Activated CD8-positive, alpha-beta memory T cell treated with anti-CD3 and anti-CD28 coated beads, Interleukin-2, amount 50 U/mL, for 48 hours (primary cell): ENCODE results near the gene SLC35E4.
"Not testable (repeated sequence)": the region's sequence is repeated elsewhere in the genome, so short reads cannot be mapped to it uniquely, and the experiment has no call there.

Experiments used
- DNase-seq: peaks from one replicate; pipeline ENCODE4 v3.0.0-alpha.2; 2020

SLC35E4 gene

DNA sequence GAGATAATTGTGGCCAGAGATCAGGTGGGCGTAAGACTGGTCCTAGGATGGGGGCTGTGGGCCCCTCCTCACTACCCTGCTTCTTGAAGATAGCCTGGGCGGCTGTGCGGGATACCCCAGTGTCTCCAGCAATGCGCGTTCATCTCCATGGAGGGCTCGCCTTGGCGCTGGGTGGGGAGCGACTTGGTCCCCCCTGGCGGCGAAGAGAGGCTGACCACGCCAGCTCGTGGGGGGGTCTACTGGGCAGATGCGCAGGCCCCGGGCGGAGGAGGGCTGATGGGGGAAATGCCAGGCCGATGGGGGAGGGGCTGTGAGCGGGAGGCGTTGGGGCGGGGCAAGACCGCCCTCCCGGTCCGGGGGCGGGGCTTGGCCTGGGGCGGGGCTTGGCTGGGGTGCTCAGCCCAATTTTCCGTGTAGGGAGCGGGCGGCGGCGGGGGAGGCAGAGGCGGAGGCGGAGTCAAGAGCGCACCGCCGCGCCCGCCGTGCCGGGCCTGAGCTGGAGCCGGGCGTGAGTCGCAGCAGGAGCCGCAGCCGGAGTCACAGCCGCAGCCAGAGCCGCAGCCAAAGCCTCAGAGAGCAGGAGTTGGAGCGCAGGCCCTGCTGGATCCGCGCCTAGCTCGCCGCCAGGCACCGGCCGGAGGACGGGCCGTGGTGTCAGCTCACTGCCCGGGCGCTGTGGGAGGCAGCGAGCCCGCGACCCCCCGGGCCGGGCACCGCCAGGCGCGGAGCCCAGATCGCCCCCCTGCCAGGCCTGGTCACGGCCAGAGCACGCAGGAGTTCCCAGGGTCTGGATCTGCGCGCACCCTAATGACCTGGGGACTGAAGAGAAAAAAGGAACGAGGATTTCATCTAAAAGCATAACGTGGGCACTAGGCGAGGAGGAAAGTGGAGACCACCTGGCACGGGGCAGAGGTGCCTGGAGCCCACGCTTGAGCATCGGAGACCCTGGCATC lies at the start of gene SLC35E4:
Gene SLC35E4 (plus strand): TSS at position 509 of the 953 bp plus-strand sequence. CDS start 670 bp downstream, outside the sequence.
- DNase-seq: peak; percentile 99

DNA sequence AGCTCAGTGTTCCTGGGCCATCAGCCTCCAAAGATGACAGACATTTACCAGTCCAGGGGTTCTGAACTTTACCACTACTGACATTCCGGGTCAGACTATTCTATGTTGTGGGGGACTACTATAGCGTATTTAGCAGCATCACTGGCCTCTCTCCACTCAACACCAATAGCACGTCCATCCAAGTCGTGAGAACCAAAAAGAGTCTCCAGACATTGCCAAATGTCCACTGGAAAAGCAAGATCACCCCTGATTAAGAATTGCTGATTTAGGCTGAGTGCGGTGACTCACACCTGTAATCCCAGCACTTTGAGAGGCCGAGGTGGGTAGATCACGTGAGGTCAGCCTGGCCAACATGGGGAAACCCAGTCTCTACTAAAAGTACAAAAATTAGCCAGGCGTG lies 49.2 kb upstream of the SLC35E4 start:
- no peak for DNase-seq

DNA sequence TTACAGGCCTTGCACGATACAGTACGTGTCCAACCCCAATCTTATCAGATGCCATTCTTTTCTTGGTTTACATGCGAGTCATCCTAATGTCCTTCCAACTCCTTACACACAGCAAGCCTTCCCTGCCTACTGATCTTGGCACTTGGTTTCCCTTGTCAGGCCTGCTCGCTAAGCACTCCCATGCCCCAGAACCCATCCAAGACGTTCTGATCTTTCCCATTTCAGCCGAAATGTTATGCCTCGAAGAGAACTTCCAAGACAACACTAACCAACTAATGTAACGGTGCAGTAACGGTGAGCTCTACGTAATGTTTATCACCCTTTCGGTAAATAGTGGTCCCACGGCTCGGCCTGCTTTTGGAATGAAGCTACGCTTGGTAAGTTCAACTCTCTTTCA lies 44.4 kb upstream of the SLC35E4 start:
- no peak for DNase-seq

GRCh38 chr22:30591588-30592359 lies 43.8 kb upstream of the SLC35E4 start, which contains the start of gene PES1:
Gene PES1, minus strand, starts transcription at chr22:30591910. Its CDS starts 77 bp downstream, at chr22:30591833.
- DNase-seq: peak; percentile 94

DNA sequence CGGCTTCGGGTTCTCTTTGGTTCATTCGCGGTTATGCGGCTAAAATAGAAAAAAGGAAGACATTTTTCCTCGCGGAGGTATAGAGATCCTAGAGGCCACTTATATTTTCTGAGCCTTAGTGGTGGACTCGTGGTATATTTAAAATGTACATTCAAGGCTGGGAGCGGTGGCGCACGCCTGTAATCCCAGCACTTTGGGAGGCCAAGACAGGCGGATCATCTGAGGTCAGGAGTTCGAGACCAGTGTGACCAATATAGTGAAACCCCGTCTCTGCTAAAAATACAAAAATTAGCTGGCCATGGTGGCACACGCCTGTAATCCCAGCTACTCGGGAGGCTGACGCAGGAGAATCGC lies 43.2 kb upstream of the SLC35E4 start:
- DNase-seq: not testable (repeated sequence)

GRCh38 chr22:30596199-30596598 lies 39.4 kb upstream of the SLC35E4 start:
- DNase-seq: no peak

DNA sequence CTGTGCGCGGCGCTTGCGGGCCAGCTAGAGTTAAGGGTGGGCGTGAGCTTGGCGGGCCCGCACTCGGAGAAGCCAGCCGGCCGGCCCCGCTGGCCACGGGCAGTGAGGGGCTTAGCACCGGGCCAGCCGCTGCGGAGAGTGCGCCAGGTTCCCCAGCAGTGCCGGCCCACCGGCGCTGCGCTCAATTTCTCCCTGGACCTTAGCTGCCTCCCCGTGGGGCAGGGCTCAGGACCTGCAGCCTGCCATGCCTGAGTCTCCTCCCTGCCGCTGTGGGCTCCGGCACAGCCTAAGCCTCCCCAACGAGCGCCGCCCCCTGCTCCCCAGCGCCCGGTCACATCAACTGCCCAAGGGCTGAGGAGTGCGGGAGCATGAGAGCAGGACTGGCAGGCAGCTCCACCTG lies 38.7 kb upstream of the SLC35E4 start:
- DNase-seq: no peak

DNA sequence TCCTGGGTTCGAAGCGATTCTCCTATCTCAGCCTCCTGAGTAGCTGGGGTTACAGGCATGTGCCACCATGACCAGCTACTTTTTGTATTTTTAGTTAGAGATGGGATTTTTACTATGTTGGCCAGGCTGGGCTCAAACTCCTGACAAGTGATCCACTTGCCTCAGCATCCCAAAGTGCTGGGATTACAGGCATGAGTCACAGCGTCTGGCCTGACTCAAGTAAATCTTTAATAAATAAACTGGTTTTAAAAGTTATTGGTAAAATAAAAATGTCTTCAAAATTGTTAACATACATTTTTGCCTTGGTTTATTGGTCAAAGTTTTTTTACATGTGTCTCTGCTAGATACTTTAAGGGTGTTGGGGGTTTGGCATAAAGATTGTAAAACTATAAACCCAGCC lies 36.6 kb upstream of the SLC35E4 start:
- no peak for DNase-seq

GRCh38 chr22:30600921-30601320 lies 34.7 kb upstream of the SLC35E4 start:
- no peak for DNase-seq

DNA sequence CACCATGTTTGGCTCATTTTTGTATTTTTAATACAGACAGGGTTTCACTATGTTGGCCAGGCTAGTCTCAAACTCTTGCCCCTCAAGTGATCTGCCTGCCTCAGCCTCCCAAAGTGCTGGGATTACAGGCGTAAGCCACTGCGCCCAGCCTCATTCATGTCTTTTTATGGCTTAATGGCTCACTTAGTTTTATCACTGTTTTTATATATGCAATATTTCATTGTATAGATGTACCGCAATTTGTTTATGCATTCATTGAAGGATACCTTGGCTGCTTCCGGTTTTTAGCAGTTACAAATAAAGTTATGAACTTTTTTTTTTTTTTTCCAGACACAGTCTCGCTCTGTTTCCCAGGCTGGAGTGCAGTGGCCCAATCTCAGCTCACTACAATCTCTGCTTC lies 34.1 kb upstream of the SLC35E4 start:
- DNase-seq: no peak

DNA sequence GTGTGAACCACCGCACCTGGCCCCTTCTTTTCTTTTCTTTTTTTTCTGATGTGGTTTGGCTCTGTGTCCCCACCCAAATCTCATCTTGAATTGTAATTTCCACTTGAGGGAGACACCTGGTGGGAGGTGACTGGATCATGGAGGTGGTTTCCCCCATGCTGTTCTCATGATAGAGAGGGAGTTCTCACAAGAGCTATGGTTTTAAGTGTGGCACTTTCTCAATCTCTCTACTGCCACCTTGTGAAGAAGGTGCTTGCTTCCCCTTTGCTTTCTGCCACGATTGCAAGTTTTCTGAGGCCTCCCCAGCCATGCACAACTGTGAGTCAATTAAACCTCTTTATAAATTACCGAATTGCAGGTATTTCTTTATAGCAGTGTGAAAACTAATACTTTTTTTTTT lies 33.5 kb upstream of the SLC35E4 start:
- DNase-seq: no peak

GRCh38 chr22:30603801-30604200 lies 31.8 kb upstream of the SLC35E4 start:
- no peak for DNase-seq

- no peak for DNase-seq
Measured at GRCh38 chr22:30604723-30605122, 30.9 kb upstream of the SLC35E4 start.

GRCh38 chr22:30605449-30606110 lies 30.0 kb upstream of the SLC35E4 start:
- peak; percentile 64 for DNase-seq

GRCh38 chr22:30606455-30607299 lies 28.9 kb upstream of the SLC35E4 start, which contains the start of gene TCN2:
Gene TCN2, plus strand, starts transcription at chr22:30607174. Its CDS starts 158 bp downstream, at chr22:30607332.
- DNase-seq: peak; percentile 66

DNA sequence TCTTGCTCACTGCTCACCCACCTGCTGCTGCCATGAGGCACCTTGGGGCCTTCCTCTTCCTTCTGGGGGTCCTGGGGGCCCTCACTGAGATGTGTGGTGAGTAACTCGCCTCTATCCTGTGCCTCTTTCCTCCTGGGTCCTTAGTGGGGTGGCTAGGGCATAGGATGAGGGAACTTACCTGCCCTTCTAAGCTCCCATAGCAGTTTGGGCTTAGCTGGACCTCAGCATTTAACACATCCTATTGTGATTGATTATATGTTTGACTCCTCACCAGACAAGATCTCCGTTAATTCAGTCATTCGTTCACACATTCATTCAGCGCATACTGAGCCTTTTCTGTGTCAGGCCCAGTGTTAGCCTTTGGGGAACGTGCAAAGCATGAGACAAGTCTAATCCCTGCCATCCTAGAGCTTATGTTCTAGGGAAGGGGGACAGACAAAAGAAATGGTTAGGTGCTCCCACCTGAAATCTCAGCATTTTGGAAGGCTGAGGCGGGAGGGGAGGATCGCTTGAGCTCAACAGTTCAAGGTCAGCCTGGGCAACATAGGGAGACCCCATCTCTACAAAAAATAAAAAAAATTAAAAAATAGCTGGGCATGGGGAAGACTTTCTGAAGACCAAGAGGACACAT lies 28.2 kb upstream of the SLC35E4 start:
- no peak for DNase-seq

- no peak for DNase-seq
Measured at GRCh38 chr22:30607939-30608338, 27.6 kb upstream of the SLC35E4 start.

DNA sequence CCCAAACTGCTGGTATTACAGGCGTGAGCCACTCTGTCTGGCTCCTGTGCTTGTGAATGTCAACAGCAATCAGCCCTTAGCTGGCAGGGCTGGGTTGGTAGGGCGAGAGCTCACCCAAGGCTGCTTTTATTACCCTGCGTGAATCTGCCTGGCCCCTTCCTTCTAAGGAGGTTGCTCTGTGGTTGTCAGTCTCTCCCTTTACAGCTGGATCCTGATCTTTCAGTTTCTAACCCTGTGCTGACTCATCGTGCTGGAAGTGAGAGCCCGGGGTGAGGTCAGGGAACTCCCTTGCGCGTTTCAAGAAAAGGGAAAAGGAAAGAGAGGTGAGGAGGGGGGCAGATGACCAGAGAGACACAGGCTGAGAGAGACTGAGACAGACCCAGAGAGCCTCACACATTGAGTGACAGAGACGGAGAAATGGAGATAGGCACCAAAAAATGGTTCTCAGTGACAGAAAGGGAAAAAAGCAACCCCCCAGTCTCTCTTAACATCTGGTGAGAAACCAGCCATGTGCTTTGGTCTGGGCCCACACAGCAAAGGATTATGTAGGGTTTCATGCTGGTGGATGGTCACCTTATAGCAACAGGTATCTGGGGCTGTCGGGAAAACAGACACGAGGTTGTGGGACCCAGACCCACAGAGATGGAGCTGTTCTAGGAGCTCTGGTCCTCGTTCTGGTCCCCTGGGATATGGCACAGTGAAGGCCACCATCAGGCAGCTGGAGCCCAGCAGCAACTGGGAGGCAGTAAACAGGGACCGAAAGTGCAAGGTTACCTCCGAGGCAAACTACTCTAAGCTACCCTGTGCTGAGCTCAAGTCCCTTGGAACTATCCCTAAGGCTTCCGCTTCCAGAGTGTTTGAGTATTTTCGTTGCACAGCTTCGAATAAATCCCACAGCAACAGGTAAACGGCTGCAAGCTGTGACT lies 26.1 kb upstream of the SLC35E4 start:
- DNase-seq: no peak

DNA sequence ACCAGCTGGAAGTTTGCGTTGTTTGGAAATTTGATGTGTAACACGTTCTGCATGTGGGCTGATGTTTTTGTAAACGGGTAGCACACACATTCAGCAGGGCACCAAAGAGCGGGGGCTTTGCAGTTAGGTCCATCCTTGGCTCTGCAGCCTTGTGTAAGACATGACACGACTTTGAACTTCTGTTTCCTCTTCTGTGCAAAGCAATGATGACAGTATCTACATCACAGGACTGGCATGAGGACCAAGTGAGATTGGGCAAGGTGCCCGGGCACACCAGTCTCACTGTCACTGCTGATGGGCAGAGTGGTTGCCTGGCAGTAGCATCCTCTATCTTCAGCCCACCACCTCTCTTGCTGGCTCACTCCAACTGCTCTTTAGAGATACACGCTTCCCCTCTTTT lies 25.3 kb upstream of the SLC35E4 start:
- no peak for DNase-seq

- DNase-seq: no peak
Measured at GRCh38 chr22:30611197-30611596, 24.4 kb upstream of the SLC35E4 start.

- no peak for DNase-seq
Measured at GRCh38 chr22:30612789-30613188, 22.8 kb upstream of the SLC35E4 start.
